ENCODE data around the gene DOK6. TPM values are rescaled to one million over a fixed set of nuclear protein-coding genes. Genes with fewer than 3 reads are reported as not detected.

DOK6 gene
- total and polyA plus RNA-seq, 9 of the 15 experiments (the other 6 are each of a cell fraction or from before 2014, with no cell fraction given), result not detected

GRCh38 chr18:69878213-69878933 lies 477.7 kb downstream of the DOK6 start:
- 27% methylated on average over 6 of the region's 6 CpGs for WGBS (ENCODE audit: insufficient coverage, low coverage, missing lambda C conversion rate)
- POLR2A ChIA-PET, result no interaction called here

More at GRCh38 chr18:69878213-69878933, 477.7 kb downstream of the DOK6 start:
- BruUV-seq (replicated peaks), result no TSS peak
- in situ Hi-C loops (cut with MboI), result no loop called here
- Histone ChIP-seq H3K4me1 (replicated peaks in 1 of 2; ENCODE audit: control insufficient read depth in 2 of 2, insufficient read depth in 2 of 2, low read length in 2 of 2) (no peaks in the 10 kb centered on the region), H3K4me3 (no peak overlapping the region), H3K27ac (ENCODE audit: extremely low read depth, low read depth, low read length) (no peak overlapping the region), H3K9me1 (ENCODE audit: control insufficient read depth, insufficient read depth, low read length) (no peaks in the 10 kb centered on the region), H3K27me3 (ENCODE audit: control insufficient read depth in 2 of 2, insufficient read depth in 2 of 2, low read length in 2 of 2) (no peaks in the 10 kb centered on the region), H3K4me2 (ENCODE audit: insufficient read depth, low read length) (no peak overlapping the region), H3K9me3 (replicated peaks; ENCODE audit: control insufficient read depth, insufficient read depth, low read depth, low read length) (no peaks in the 10 kb centered on the region), H3K79me2 (ENCODE audit: control insufficient read depth, insufficient read depth, low read length) (no peaks in the 10 kb centered on the region), H2AFZ (ENCODE audit: low read depth, low read length) (no peak overlapping the region), H3K9ac (ENCODE audit: insufficient read depth in 1 of 2, low read depth in 2 of 2, low read length in 2 of 2) (no peak overlapping the region), H4K20me1 (replicated peaks; ENCODE audit: control insufficient read depth, insufficient read depth, low read length) (no peaks in the 10 kb centered on the region), H3K36me3 (ENCODE audit: control insufficient read depth, insufficient read depth, low read length) (no peaks in the 10 kb centered on the region)
- TF ChIP-seq PHB2 (IDR thresholded peaks at IDR 0.05; ENCODE audit: low read depth) (no peak), TFAM (CRISPR knock-in tag; conservative IDR thresholded peaks at IDR 0.05) (no peak), ZBTB43 (CRISPR knock-in tag; IDR thresholded peaks at IDR 0.05) (no peak), TAF1 (IDR thresholded peaks at IDR 0.05; ENCODE audit: control insufficient read depth, extremely low read depth, insufficient read depth, low read length, severe bottlenecking) (no peak), ETV5 (CRISPR knock-in tag; IDR thresholded peaks at IDR 0.05; ENCODE audit: low read depth) (no peak), ZNF311 (CRISPR knock-in tag; IDR thresholded peaks at IDR 0.05) (no peak), HEY1 (CRISPR knock-in tag; IDR thresholded peaks at IDR 0.05; ENCODE audit: borderline replicate concordance) (no peak)
- ATAC-seq, result no peak
- DNase-seq (ENCODE audit: extremely low read depth in 1 of 4, low spot score in 3 of 4), result no peak
- CTCF ChIA-PET (ENCODE audit: low intra/inter-chr PET ratio), result no interaction called here
- intact Hi-C loops (cut with micrococcal nuclease), result no loop called here
- no peak for FAIRE-seq
